Smooth muscle cell (in vitro differentiated cells): Measurements from ENCODE around the gene KCNN3. TPM values are rescaled to one million over a fixed set of nuclear protein-coding genes. Genes with fewer than 3 reads are reported as not detected.

Source experiments
- DNase-seq: peaks from one replicate; lab custom pipeline; 2025; ENCODE audit not compliant: unreplicated experiment; lab: John Stamatoyannopoulos, UW
- H2AFZ ChIP-seq: fragments of 200-600 bp; sonication (generic); 2 replicates; pipeline ENCODE4 v1.6.0; 2016; ENCODE audit warnings: antibody characterized with exemption, low read depth, mild to moderate bottlenecking
- H3F3A ChIP-seq: fragments of 200-600 bp; sonication (generic); 2 replicates; pipeline ENCODE4 v1.6.0; 2017; ENCODE audit warnings: antibody characterized with exemption, low read depth
- H3K27ac ChIP-seq: fragments of 200-600 bp; sonication (generic); 2 replicates; pipeline ENCODE4 v1.5.1; 2016; ENCODE audit warnings: low read depth, mild to moderate bottlenecking
- H3K27me3 ChIP-seq: fragments of 200-600 bp; sonication (generic); 2 replicates; pipeline ENCODE4 v1.6.1; 2016; ENCODE audit warnings: low read depth, mild to moderate bottlenecking
- H3K36me3 ChIP-seq: fragments of 200-600 bp; sonication (generic); 2 replicates; pipeline ENCODE4 v1.5.1; 2016; ENCODE audit warnings: low read depth
- H3K4me1 ChIP-seq: fragments of 200-600 bp; sonication (generic); 2 replicates; pipeline ENCODE4 v1.5.1; 2016; ENCODE audit warnings: low read depth
- H3K4me2 ChIP-seq: fragments of 200-600 bp; sonication (generic); 2 replicates; pipeline ENCODE4 v1.6.0; 2016; ENCODE audit warnings: mild to moderate bottlenecking
- H3K4me3 ChIP-seq: fragments of 200-600 bp; sonication (generic); 2 replicates; pipeline ENCODE4 v1.5.1; 2016; ENCODE audit warnings: mild to moderate bottlenecking
- H3K79me2 ChIP-seq: fragments of 200-600 bp; sonication (generic); 2 replicates; pipeline ENCODE4 v1.6.0; 2016; ENCODE audit warnings: low read depth, mild to moderate bottlenecking
- H3K9ac ChIP-seq: fragments of 200-600 bp; sonication (generic); 2 replicates; pipeline ENCODE4 v1.6.0; 2016; ENCODE audit warnings: low read depth
- H3K9me3 ChIP-seq: fragments of 200-600 bp; sonication (generic); replicated peaks from 2 replicates; pipeline ENCODE4 v1.5.1; 2016; ENCODE audit warnings: low read depth
- H4K20me1 ChIP-seq: fragments of 200-600 bp; sonication (generic); 2 replicates; pipeline ENCODE4 v1.6.0; 2016; ENCODE audit warnings: low read depth
- CTCF ChIP-seq: fragments of 200-600 bp; sonication (generic); IDR thresholded peaks from 2 replicates; pipeline ENCODE4 v1.5.1; 2017; ENCODE audit warnings: borderline replicate concordance, mild to moderate bottlenecking, antibody characterized with exemption; ENCODE audit not compliant: insufficient read depth, poor library complexity, severe bottlenecking
- WGBS: methylation state at CpG from one replicate; pipeline ENCODE4 v1.1.7; 2016; ENCODE audit warnings: low lambda C conversion rate; 5-methylcytosine and 5-hydroxymethylcytosine counted together
- polyA plus RNA-seq: library from polyadenylated mRNA; unstranded; fragments of >200 nt; fragmentation: Nextera tagmentation; extraction: Ambion mirVana; gene quantifications from 2 replicates; pipeline ENCODE4 v1.2.1, GENCODE V29; 2016
- total RNA-seq: library from RNA; depleted of rRNA; stranded (reverse); fragments of >200 nt; gene quantifications from 2 replicates; pipeline ENCODE4 v1.2.3, GENCODE V29; 2014

The KCNN3 gene
- total and polyA plus RNA-seq, 2 experiments from 2014 or later: 0.18 to 0.77 TPM

GRCh38 chr1:154706851-154707250, 163.2 kb downstream of the KCNN3 start:
- no peak overlapping the region for H3K4me2 ChIP-seq
- 84% methylated on average over 1 of the region's 1 CpG for WGBS
- H3K27me3 ChIP-seq: peaks cover 10% of the 10 kb centered on the region
- H3K27ac ChIP-seq: no peak overlapping the region
- DNase-seq: no peak
- TF ChIP-seq CTCF: no peak
- no peaks in the 10 kb centered on the region for H3K79me2 ChIP-seq
- H3K9ac ChIP-seq: no peak overlapping the region
- H3F3A ChIP-seq: no peaks in the 10 kb centered on the region
- H2AFZ ChIP-seq: no peak overlapping the region
- no peaks in the 10 kb centered on the region for H3K9me3 ChIP-seq
- H3K4me3 ChIP-seq: no peak overlapping the region
- no peaks in the 10 kb centered on the region for H4K20me1 ChIP-seq
- no peaks in the 10 kb centered on the region for H3K36me3 ChIP-seq
- no peaks in the 10 kb centered on the region for H3K4me1 ChIP-seq

GRCh38 chr1:154705544-154705943, 164.5 kb downstream of the KCNN3 start:
- TF ChIP-seq CTCF: no peak
- Histone ChIP-seq H3F3A (no peaks in the 10 kb centered on the region), H3K9me3 (no peaks in the 10 kb centered on the region), H3K36me3 (no peaks in the 10 kb centered on the region), H3K79me2 (no peaks in the 10 kb centered on the region), H3K4me3 (no peak overlapping the region), H3K4me1 (no peaks in the 10 kb centered on the region), H3K4me2 (no peak overlapping the region), H2AFZ (no peak overlapping the region), H3K27ac (no peak overlapping the region), H4K20me1 (no peaks in the 10 kb centered on the region), H3K9ac (no peak overlapping the region), H3K27me3 (peaks cover 10% of the 10 kb centered on the region)
- WGBS: 92% methylated on average over 2 of the region's 2 CpGs
- no peak for DNase-seq

- DNase-seq: no peak
- Histone ChIP-seq H3K9ac (no peak overlapping the region), H3K27me3 (peaks cover 10% of the 10 kb centered on the region), H3K36me3 (no peaks in the 10 kb centered on the region), H3K79me2 (no peaks in the 10 kb centered on the region), H3K27ac (no peak overlapping the region), H3K4me1 (no peaks in the 10 kb centered on the region), H2AFZ (no peak overlapping the region), H4K20me1 (no peaks in the 10 kb centered on the region), H3K9me3 (no peaks in the 10 kb centered on the region), H3F3A (no peaks in the 10 kb centered on the region), H3K4me3 (no peak overlapping the region), H3K4me2 (no peak overlapping the region)
- 43% methylated on average over 5 of the region's 5 CpGs for WGBS
- no peak for TF ChIP-seq CTCF
Measured at GRCh38 chr1:154703170-154703569, 166.9 kb downstream of the KCNN3 start.

GRCh38 chr1:154698320-154699096, 171.6 kb downstream of the KCNN3 start:
- H2AFZ ChIP-seq: no peak overlapping the region
- 95% methylated on average over 4 of the region's 4 CpGs for WGBS
- H3K27me3 ChIP-seq: no peaks in the 10 kb centered on the region
- no peak overlapping the region for H3K4me2 ChIP-seq
- no peaks in the 10 kb centered on the region for H3K36me3 ChIP-seq
- H3K9me3 ChIP-seq: no peaks in the 10 kb centered on the region
- H3F3A ChIP-seq: no peaks in the 10 kb centered on the region
- no peak for TF ChIP-seq CTCF
- no peak overlapping the region for H3K9ac ChIP-seq
- H3K4me3 ChIP-seq: no peak overlapping the region
- H3K79me2 ChIP-seq: no peaks in the 10 kb centered on the region
- H3K27ac ChIP-seq: no peak overlapping the region
- no peaks in the 10 kb centered on the region for H4K20me1 ChIP-seq
- DNase-seq: no peak
- no peaks in the 10 kb centered on the region for H3K4me1 ChIP-seq
